Erythroblast (primary cell): ENCODE data around the gene FAM13A.

ENCODE experiments used
- GATA1 ChIP-seq: IDR thresholded peaks from 2 replicates; pipeline ENCODE4 v1.6.1; 2011; ENCODE audit warnings: low read depth, mild to moderate bottlenecking, control low read depth, low read length, moderate library complexity
- POLR2A ChIP-seq: IDR thresholded peaks from 2 replicates; pipeline ENCODE4 v1.6.1; 2011; ENCODE audit warnings: mild to moderate bottlenecking, low read length

DNA sequence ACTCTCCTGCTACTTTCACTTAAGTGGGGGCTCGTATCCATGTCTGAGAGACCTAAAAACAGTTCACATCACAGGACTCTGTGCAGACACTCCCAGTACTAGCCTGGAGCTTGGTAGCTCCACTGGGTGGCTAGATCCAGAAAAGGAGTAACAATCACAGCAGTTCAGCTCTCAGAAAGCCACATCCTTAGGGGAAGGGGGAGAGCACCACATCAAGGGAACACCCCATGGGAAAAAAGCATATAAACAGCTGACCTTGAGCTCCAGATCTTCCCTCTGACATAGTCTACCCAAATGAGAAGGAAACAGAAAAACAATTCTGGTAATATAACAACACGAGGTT, 175.8 kb downstream of the FAM13A start:
- no peak for TF ChIP-seq POLR2A
- no peak for TF ChIP-seq GATA1
